ENCODE results near the gene GFI1B. TPM values are rescaled to one million over a fixed set of nuclear protein-coding genes. Genes with fewer than 3 reads are reported as not detected.

Gene GFI1B
- total and polyA plus RNA-seq, 2 of the 13 experiments (the other 11 are each of a cell fraction or from before 2014, with no cell fraction given), result 0.15 to 0.51 TPM

- TF ChIP-seq ZNF484 (CRISPR knock-in tag; IDR thresholded peaks at IDR 0.05; ENCODE audit: borderline replicate concordance, low read depth), result no peak
- peak; percentile 85 for TF ChIP-seq CREB1 (IDR thresholded peaks at IDR 0.05)
- peak; percentile 91 for TF ChIP-seq CREB1 (CRISPR knock-in tag; IDR thresholded peaks at IDR 0.05)
- TF ChIP-seq MBNL3 (CRISPR knock-in tag; conservative IDR thresholded peaks at IDR 0.05), result no peak
- TF ChIP-seq KMT2B (CRISPR knock-in tag; IDR thresholded peaks at IDR 0.05), result peak; percentile 88
- no peak for TF ChIP-seq ZBTB3 (CRISPR knock-in tag; IDR thresholded peaks at IDR 0.05; ENCODE audit: borderline replicate concordance, low read depth)
- peak; percentile 79 for TF ChIP-seq ZNF883 (CRISPR knock-in tag; IDR thresholded peaks at IDR 0.05; ENCODE audit: not compliant biosample characterization)
- TF ChIP-seq ZNF7 (CRISPR knock-in tag; IDR thresholded peaks at IDR 0.05), result no peak
- TF ChIP-seq ZNF720 (CRISPR knock-in tag; IDR thresholded peaks at IDR 0.05), result no peak
- TF ChIP-seq HMGA1 (CRISPR knock-in tag; conservative IDR thresholded peaks at IDR 0.05), result no peak
- no peak for TF ChIP-seq ZNF646 (CRISPR knock-in tag; IDR thresholded peaks at IDR 0.05)
- no peak for TF ChIP-seq KAT2B (IDR thresholded peaks at IDR 0.05; ENCODE audit: borderline replicate concordance, low read depth, low read length)
- TF ChIP-seq ZBTB4 (CRISPR knock-in tag; IDR thresholded peaks at IDR 0.05; ENCODE audit: borderline replicate concordance), result 0 out of 2 replicates have a peak, but pooled peaks have one; percentile 45
- TF ChIP-seq SIN3A (IDR thresholded peaks at IDR 0.05; ENCODE audit: borderline replicate concordance, low read depth, low read length), result peak; percentile 70; the same call in 1 of the 2 replicates
- TF ChIP-seq HNRNPH1 (optimal IDR thresholded peaks at IDR 0.05; ENCODE audit: low read depth, low read length), result no peak
- TF ChIP-seq DZIP1 (CRISPR knock-in tag; IDR thresholded peaks at IDR 0.05), result no peak
- no peak for TF ChIP-seq KLF11 (CRISPR knock-in tag; IDR thresholded peaks at IDR 0.05)
Observed at GRCh38 chr9:132944294-132945185, 34.0 kb upstream of the GFI1B start, which contains the start of gene TSC1 (continued).

All from HepG2 (cell line).